LNCaP clone FGC (cell line): ENCODE data around the gene CHCHD6.
"Not testable (repeated sequence)": the region's sequence is repeated elsewhere in the genome, so short reads cannot be mapped to it uniquely, and the experiment has no call there.

Experiments used
- DNase-seq: peaks from one replicate; pipeline ENCODE4 v3.0.0-alpha.2; 2011; ENCODE audit warnings: low read depth
- H3K4me3 ChIP-seq: 2 replicates; pipeline ENCODE4 v1.5.1; 2011; ENCODE audit warnings: mild to moderate bottlenecking, low read depth, low read length, control low read depth
- CTCF ChIP-seq: IDR thresholded peaks from 2 replicates; pipeline ENCODE4 v1.5.1; 2012; ENCODE audit warnings: mild to moderate bottlenecking; ENCODE audit not compliant: control insufficient read depth, insufficient read depth; ENCODE audit errors: extremely low read depth

CHCHD6 gene

GRCh38 chr3:126782536-126782935, 78.5 kb downstream of the CHCHD6 start:
- no peak for TF ChIP-seq CTCF
- no peak for DNase-seq
- H3K4me3 ChIP-seq, result no peak overlapping the region

DNA sequence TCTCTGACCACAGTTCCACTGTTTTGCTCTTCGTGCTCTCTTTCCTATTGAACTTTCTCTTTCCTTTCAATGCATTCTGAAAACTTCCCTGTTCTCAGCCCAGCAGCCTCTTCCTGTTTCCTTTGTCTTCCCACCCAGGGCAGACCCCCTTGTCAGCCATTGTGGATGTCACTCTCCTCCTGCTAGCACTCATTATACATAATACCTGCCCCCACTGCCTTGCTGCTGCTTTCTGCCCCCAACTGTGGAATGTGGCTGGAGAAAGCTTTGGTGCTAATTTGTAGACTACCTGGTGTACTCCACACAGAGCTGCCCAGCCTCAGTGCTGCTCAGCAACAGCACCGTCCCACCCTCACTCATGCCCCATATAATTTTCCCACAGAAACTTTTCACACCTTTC, 80.2 kb downstream of the CHCHD6 start:
- TF ChIP-seq CTCF, result no peak
- H3K4me3 ChIP-seq, result no peak overlapping the region
- DNase-seq, result no peak

- DNase-seq, H3K4me3 ChIP-seq: not testable (repeated sequence)
Measured at GRCh38 chr3:126791320-126791719, 87.3 kb downstream of the CHCHD6 start.

- DNase-seq, result no peak
- no peak for TF ChIP-seq CTCF
Measured at GRCh38 chr3:126792998-126793397, 89.0 kb downstream of the CHCHD6 start.

DNA sequence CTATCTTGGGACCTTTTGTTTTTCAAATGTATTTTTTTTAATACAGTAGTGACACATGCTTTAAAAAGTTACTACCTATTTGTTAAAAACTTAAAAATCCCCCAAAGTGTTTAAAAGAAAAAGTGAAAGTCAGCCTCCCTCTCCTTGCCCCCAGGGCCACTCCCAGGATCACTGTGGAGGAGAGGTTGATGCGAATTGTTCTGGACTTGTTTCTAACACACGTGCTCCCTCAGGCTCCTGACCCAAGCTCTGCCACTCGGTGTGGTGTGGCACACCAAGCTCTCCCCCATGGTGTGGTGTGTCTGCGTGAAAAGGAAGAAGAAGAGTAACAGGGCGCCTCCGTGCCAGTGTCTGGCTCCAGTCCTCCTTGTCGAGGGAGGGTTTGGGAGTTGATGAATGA, 93.5 kb downstream of the CHCHD6 start:
- TF ChIP-seq CTCF, result no peak
- DNase-seq, result no peak
- no peak overlapping the region for H3K4me3 ChIP-seq

More at GRCh38 chr3:126792998-126793397, 89.0 kb downstream of the CHCHD6 start:
- H3K4me3 ChIP-seq, result no peak overlapping the region

DNA sequence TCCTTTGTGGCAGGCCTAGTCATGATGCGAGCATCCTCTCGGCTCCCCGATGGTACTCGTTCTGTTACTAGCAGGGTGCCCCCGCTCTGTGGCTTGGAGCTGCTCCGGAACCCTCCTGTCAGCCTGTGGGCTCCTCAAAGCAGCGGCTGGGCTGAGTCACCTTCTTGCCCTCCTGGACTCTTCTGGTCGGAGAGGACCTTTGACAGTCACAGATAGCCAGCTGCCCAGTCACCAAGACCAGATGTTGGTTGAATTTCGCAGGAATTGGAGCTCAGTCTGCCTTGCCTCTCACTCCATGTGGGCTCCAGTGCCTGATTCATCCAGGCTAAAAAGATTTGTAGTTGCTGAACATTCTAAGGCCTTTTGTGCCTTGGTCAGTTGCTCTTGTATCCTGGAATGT, 94.5 kb downstream of the CHCHD6 start:
- TF ChIP-seq CTCF, result no peak
- no peak overlapping the region for H3K4me3 ChIP-seq
- DNase-seq, result no peak

DNA sequence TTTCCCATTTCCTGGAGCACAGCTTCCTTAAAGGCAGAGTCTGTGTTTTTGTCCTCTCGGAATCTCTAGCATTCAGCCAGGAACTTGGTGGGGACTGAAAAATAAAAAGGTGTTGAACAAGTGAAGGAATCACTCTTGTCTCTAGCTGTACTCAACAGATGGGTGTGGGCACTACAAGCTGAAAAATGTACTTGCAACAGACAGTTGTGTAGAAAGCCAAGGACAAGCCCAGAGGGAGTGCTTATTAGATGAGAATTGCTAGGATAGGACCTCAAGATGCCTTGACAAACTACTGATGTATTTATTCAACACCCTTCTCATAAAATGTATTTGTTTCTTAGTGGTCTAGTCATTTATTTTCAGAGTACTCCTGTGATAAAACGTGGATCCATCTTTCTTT, 95.1 kb downstream of the CHCHD6 start:
- no peak for TF ChIP-seq CTCF
- H3K4me3 ChIP-seq, result no peak overlapping the region
- no peak for DNase-seq

- H3K4me3 ChIP-seq, DNase-seq: not testable (repeated sequence)
Measured at GRCh38 chr3:126801312-126801711, 97.3 kb downstream of the CHCHD6 start.
